Measurements from ENCODE around the gene RFPL2.

The RFPL2 gene

GRCh38 chr22:32204856-32205722 lies at the start of gene RFPL2:
RFPL2 (minus strand) TSS chr22:32205073; CDS start chr22:32202451, 2,622 bp downstream.
- no peak for DNase-seq
- TF ChIP-seq GATA1 (IDR thresholded peaks at IDR 0.05; ENCODE audit: low read depth, low read length) (no peak), POLR2A (IDR thresholded peaks at IDR 0.05; ENCODE audit: low read length) (peak; percentile 43)

DNA sequence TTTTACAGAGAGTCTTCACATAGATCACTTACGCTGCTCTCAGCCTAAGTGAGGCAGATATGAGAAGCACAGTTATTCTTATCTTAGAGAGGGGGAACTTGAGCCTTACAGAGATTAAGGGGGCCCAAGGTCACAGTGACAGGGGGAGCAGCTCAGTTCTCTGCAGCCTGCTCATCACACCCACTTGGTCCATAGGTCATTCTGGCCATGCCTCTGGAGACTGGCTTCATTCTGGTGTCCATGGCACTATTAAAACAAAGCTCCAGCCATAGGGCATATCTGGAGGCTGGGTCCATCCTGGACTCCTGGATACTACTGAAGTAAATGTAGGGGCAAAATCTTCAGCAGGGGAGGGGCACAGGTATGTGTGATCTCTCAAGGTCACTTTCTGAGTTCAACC lies 44.4 kb upstream of the RFPL2 start:
- TF ChIP-seq POLR2A (IDR thresholded peaks at IDR 0.05; ENCODE audit: low read length) (no peak), GATA1 (IDR thresholded peaks at IDR 0.05; ENCODE audit: low read depth, low read length) (no peak)
- DNase-seq: no peak

DNA sequence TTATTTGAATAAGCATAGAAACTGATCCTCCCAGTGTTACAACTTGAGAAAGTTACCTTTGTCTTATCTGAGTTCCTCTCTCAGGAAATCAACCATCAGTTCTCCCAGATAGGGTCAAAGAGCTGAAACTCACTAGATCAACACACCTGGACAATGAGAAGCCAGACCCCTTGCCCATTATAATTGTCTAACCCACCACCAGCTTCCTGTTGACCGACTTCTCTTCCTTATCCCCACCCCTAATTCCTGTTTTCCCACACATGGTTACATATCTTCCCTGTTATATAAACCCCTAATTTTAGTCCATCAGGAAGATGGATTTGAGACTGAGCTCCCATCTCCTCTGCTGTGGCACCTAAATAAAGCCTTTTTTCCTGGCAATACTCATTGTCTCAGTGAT lies 43.4 kb upstream of the RFPL2 start:
- DNase-seq: no peak
- TF ChIP-seq POLR2A (IDR thresholded peaks at IDR 0.05; ENCODE audit: low read length): no peak
- no peak for TF ChIP-seq GATA1 (IDR thresholded peaks at IDR 0.05; ENCODE audit: low read depth, low read length)

DNA sequence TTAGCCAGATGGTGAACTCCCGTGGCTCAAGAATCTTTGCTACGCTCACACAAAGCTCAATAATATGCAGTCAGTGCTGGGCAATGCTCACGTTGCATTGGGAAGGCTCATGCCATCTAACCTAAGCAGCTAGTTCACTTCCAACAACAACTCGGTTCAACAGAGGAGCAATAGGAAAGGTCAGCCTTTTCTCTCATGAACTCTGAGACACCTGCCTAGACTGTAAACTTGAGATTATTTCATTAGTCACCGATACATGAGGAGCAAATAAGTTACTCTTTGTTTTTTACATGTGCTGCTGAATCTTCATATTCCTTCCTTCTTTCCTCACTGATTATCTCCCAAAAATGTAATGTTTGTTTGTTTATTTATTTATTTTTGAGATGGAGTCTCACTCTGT lies 41.3 kb upstream of the RFPL2 start:
- TF ChIP-seq GATA1 (IDR thresholded peaks at IDR 0.05; ENCODE audit: low read depth, low read length) (no peak), POLR2A (IDR thresholded peaks at IDR 0.05; ENCODE audit: low read length) (no peak)
- no peak for DNase-seq

GRCh38 chr22:32245042-32245441 lies 40.2 kb upstream of the RFPL2 start:
- TF ChIP-seq POLR2A (IDR thresholded peaks at IDR 0.05; ENCODE audit: low read length) (no peak), GATA1 (IDR thresholded peaks at IDR 0.05; ENCODE audit: low read depth, low read length) (no peak)
- DNase-seq: no peak

- TF ChIP-seq POLR2A (IDR thresholded peaks at IDR 0.05; ENCODE audit: low read length) (no peak), GATA1 (IDR thresholded peaks at IDR 0.05; ENCODE audit: low read depth, low read length) (no peak)
- DNase-seq: no peak
These were observed 39.7 kb upstream of the RFPL2 start for GRCh38 chr22:32244547-32244946.

GRCh38 chr22:32240461-32240860 lies 35.6 kb upstream of the RFPL2 start:
- TF ChIP-seq POLR2A (IDR thresholded peaks at IDR 0.05; ENCODE audit: low read length): no peak
- no peak for TF ChIP-seq GATA1 (IDR thresholded peaks at IDR 0.05; ENCODE audit: low read depth, low read length)
- no peak for DNase-seq

DNA sequence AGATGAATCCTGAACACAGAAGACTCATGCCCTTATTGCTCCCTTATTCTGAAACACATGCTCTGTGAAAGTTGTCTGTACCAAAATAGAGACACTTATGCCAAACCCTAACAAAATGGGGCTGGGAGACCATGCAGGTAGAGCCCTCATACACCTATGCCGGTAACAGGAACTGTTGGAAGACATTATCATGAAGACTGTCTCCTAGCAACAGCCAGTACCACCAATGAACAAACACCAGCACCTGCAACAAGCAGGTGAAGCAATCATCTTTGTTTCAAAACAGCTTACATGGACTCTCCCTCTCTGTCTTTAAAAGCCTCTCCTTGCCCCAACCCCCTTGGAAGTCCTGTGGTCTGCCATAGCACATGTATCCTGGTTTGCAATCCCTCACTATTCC lies 33.0 kb upstream of the RFPL2 start:
- TF ChIP-seq POLR2A (IDR thresholded peaks at IDR 0.05; ENCODE audit: low read length): no peak
- TF ChIP-seq GATA1 (IDR thresholded peaks at IDR 0.05; ENCODE audit: low read depth, low read length): no peak

DNA sequence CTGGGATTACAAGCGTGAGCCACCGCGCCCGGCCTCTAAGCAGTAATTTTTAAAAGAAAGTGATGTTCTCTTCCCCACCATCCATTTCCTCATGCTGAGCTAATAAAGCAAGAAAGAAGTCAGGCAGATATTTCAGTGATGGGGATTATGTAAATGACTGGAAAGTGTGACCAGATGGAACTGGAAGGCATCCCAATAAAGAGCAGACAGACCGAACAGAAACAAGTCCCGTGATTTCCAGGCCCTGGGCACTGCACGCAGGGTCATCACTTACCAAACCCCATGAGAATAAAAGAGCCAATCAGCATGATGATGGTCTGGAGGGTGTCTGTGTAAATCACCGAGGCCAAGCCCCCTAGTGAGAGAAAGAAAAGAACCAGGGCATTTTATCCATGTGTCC lies 32.1 kb upstream of the RFPL2 start:
- TF ChIP-seq GATA1 (IDR thresholded peaks at IDR 0.05; ENCODE audit: low read depth, low read length) (no peak), POLR2A (IDR thresholded peaks at IDR 0.05; ENCODE audit: low read length) (no peak)
- DNase-seq: no peak

More for the DNA sequence above, 33.0 kb upstream of the RFPL2 start:
- DNase-seq: no peak

DNA sequence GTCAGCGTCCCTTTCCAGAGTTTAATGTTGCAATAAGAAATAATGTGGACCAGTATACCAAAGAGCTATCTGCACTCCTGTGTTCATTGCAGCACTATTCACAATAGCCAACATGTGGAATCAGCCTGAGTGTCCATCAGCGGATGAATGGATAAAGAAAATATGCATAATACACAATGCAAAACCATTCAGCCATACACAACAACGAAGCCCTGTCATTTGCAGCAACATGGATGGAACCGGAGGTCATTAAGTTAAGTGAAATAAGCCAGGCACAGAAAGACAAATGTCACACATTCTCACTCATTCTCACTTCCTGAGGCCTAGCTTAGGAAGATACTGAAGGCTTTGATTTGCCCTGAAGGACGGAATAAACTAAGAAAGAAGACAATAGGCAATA lies 28.2 kb upstream of the RFPL2 start:
- no peak for DNase-seq
- TF ChIP-seq GATA1 (IDR thresholded peaks at IDR 0.05; ENCODE audit: low read depth, low read length) (no peak), POLR2A (IDR thresholded peaks at IDR 0.05; ENCODE audit: low read length) (no peak)

- TF ChIP-seq GATA1 (IDR thresholded peaks at IDR 0.05; ENCODE audit: low read depth, low read length) (no peak), POLR2A (IDR thresholded peaks at IDR 0.05; ENCODE audit: low read length) (no peak)
- DNase-seq: no peak
These were observed 27.4 kb upstream of the RFPL2 start for GRCh38 chr22:32232191-32232830.

DNA sequence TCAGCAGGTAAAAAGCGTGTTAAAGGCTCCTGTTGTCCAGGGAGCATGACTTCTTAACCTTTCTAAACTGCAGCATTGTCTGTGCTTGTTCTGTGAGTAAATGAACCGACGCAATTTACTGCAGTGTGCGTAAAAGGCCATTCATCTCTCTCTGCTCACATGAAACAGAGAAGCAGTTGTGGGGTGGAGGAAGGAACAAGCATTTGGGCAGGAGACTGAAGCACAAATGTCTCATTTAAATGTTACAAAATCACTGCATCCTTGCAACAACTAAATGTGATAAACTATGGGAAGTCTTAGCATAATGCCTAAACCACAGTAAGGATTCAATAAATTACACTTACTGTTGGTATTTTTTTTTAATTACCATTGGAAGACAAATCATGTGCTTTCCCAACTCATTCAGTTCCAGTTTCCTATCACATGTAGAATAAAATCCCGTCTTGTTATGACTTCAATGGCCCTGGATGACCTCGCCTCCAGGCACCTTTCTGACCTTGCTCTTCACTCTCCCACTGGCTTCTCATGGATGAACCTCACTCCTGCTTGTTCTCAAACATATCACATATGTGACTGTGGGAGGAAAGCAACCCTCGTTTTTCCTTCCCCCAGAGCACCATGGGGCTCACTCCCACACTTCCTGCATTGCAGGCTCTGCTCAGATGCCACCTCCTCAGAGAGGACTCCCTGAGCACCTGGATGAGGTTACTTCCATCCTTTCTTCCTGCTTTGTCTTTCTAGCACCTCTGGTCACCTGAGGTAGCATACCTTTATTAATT lies 21.6 kb upstream of the RFPL2 start:
- DNase-seq: no peak
- TF ChIP-seq POLR2A (IDR thresholded peaks at IDR 0.05; ENCODE audit: low read length) (no peak), GATA1 (IDR thresholded peaks at IDR 0.05; ENCODE audit: low read depth, low read length) (no peak)

GRCh38 chr22:32222991-32223390 lies 18.1 kb upstream of the RFPL2 start:
- DNase-seq: no peak
- TF ChIP-seq GATA1 (IDR thresholded peaks at IDR 0.05; ENCODE audit: low read depth, low read length): no peak
- no peak for TF ChIP-seq POLR2A (IDR thresholded peaks at IDR 0.05; ENCODE audit: low read length)

DNA sequence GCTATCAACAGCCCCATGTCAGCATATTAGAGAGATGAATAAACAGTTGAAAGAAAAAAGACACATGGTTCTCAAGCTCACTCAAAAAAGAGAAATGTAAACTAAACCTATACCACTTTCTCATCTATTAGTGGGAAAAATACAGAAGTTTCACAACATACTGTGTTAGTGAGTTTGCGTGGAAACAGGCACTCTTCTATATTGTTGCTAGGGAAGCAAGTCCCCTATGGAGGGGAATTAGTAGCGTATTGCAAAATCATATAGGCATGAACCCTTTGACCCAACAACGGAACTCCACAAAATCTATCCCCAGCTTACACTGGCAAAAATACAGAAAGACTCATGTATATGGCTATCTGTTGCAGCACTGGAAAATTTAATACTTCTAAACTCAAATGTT lies 14.2 kb upstream of the RFPL2 start:
- no peak for DNase-seq
- TF ChIP-seq GATA1 (IDR thresholded peaks at IDR 0.05; ENCODE audit: low read depth, low read length) (no peak), POLR2A (IDR thresholded peaks at IDR 0.05; ENCODE audit: low read length) (no peak)

Measured in erythroblast (primary cell).